ENCODE measurements around the gene UTP4.

DNA sequence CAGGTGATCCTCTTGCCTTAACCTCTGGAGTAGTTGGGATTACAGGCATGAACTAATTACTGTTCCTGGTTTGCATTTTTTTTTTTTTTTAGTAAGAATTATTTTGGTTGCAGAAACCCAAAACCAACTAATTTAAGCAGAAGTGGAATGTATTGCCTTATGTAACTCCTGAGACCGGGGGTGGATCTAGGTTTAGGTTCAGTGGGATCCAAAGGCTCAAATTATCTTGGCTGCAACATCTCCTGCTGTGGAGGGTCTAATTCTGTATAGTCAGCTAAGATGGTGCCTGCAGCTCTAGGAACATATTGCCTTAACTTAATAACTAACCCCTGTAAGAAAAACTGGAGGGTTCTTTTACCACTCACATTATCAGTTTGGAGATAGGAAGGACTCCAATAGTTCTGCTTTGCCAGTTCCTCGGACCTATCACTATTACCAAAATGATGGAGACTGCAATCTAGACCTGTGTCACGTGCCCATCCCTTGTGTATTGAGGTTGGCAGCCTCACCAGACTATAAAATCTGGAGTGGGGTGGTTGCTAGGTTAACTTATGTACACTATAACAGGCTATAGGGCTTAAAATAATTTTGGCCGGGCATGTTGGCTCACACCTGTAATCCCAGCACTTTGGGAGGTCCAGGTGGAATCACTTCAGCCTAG is 63.0 kb downstream of the UTP4 start:
- no peak for TF ChIP-seq CTCF (IDR thresholded peaks at IDR 0.05)
- no peak for TF ChIP-seq EP300 (IDR thresholded peaks at IDR 0.05)
- TF ChIP-seq POLR2A (IDR thresholded peaks at IDR 0.05): no peak
- TF ChIP-seq POLR2AphosphoS5 (IDR thresholded peaks at IDR 0.05): no peak
